Measurements from ENCODE around the gene GALNT1. TPM values are rescaled to one million over a fixed set of nuclear protein-coding genes. Genes with fewer than 3 reads are reported as not detected.
A peak's percentile ranks its signal among the peaks of the same experiment; 100 is the strongest.
"Not testable (repeated sequence)": the region's sequence is repeated elsewhere in the genome, so short reads cannot be mapped to it uniquely, and the experiment has no call there.

The GALNT1 gene
- total RNA-seq (44.8 TPM), polyA plus RNA-seq (24.6 TPM)
- long read RNA-seq, donor 1, result 0 reads
- long read RNA-seq, donor 2, partial matches to known transcripts, result 0 of 17 reads
- long read RNA-seq, donor 2, other reads (novel, unspliced or antisense), result 16 of 17 reads
- long read RNA-seq, donor 3, partial matches to known transcripts, result 5 of 12 reads
- long read RNA-seq, donor 3, other reads (novel, unspliced or antisense), result 7 of 12 reads
- long read RNA-seq, donor 4, partial matches to known transcripts, result 0 of 2 reads
- long read RNA-seq, donor 4, other reads (novel, unspliced or antisense), result 0 of 2 reads
- long read RNA-seq, donor 5, partial matches to known transcripts, result 0 of 11 reads
- long read RNA-seq, donor 5, other reads (novel, unspliced or antisense), result 10 of 11 reads
- long read RNA-seq, donor 6, partial matches to known transcripts, result 0 of 2 reads
- long read RNA-seq, donor 6, other reads (novel, unspliced or antisense), result 0 of 2 reads
- long read RNA-seq, donor 7, partial matches to known transcripts, result 6 of 11 reads
- long read RNA-seq, donor 7, other reads (novel, unspliced or antisense), result 5 of 11 reads
- long read RNA-seq, donor 8, result 0 reads
- long read RNA-seq, donor 9, result 0 reads
- long read RNA-seq, donor 10, partial matches to known transcripts, result 0 of 1 reads
- long read RNA-seq, donor 10, other reads (novel, unspliced or antisense), result 0 of 1 reads

- no peak for DNase-seq (ENCODE audit: low read depth in 6 of 9, low spot score in 9 of 9)
- H3K27ac ChIP-seq (ENCODE audit: low read depth in 1 of 2, low read length in 1 of 2), result peak within 1 kb of the TSS; percentile 34 to 87
- H3K9me3 ChIP-seq (ENCODE audit: control insufficient read depth in 2 of 2, insufficient read depth in 1 of 2, low read length in 1 of 2), result peaks cover 0 to 5% of the 10 kb centered on the region in 2 donors
- WGBS, result under 1% methylated on average over 45 of the region's 74 CpGs
- no peaks in the 10 kb centered on the region for H3K36me3 ChIP-seq (ENCODE audit: control insufficient read depth in 2 of 2, insufficient read depth in 2 of 2, low read length in 1 of 2)
- H3K27me3 ChIP-seq (ENCODE audit: control insufficient read depth in 2 of 2, insufficient read depth in 1 of 2, low read length in 1 of 2), result no peaks in the 10 kb centered on the region
- H3K4me1 ChIP-seq (ENCODE audit: control insufficient read depth in 2 of 2, insufficient read depth in 2 of 2, low read length in 2 of 2), result peaks cover 5 to 9% of the 10 kb centered on the region in 2 donors
- H3K4me3 ChIP-seq (ENCODE audit: low read length in 2 of 2), result peak within 1 kb of the TSS; percentile 53 to 79
Observed at GRCh38 chr18:35581546-35581897, at the start of gene GALNT1. TSS of gene GALNT1 (plus strand) at chr18:35581740. CDS start at chr18:35654663, 72,923 bp downstream.

- no peaks in the 10 kb centered on the region for H3K9me3 ChIP-seq (ENCODE audit: control insufficient read depth in 2 of 2, insufficient read depth in 1 of 2, low read length in 1 of 2)
- 100% methylated on average over 2 of the region's 2 CpGs for WGBS
- H3K4me3 ChIP-seq (ENCODE audit: low read length in 2 of 2), result no peak overlapping the region
- H3K4me1 ChIP-seq (ENCODE audit: control insufficient read depth in 2 of 2, insufficient read depth in 2 of 2, low read length in 2 of 2), result no peaks in the 10 kb centered on the region
- no peak overlapping the region for H3K27ac ChIP-seq (ENCODE audit: low read depth in 1 of 2, low read length in 1 of 2)
- no peak for DNase-seq (ENCODE audit: low read depth in 6 of 9, low spot score in 9 of 9)
- no peaks in the 10 kb centered on the region for H3K36me3 ChIP-seq (ENCODE audit: control insufficient read depth in 2 of 2, insufficient read depth in 2 of 2, low read length in 1 of 2)
- H3K27me3 ChIP-seq (ENCODE audit: control insufficient read depth in 2 of 2, insufficient read depth in 1 of 2, low read length in 1 of 2), result no peaks in the 10 kb centered on the region
Observed at GRCh38 chr18:35533916-35534405, 47.6 kb upstream of the GALNT1 start.

- H3K36me3 ChIP-seq (ENCODE audit: control insufficient read depth in 2 of 2, insufficient read depth in 2 of 2, low read length in 1 of 2), result no peaks in the 10 kb centered on the region
- H3K27ac ChIP-seq (ENCODE audit: low read depth in 1 of 2, low read length in 1 of 2), result no peak overlapping the region
- DNase-seq (ENCODE audit: low read depth in 6 of 9, low spot score in 9 of 9), result no peak
- H3K4me3 ChIP-seq (ENCODE audit: low read length in 2 of 2), result no peak overlapping the region
- H3K9me3 ChIP-seq (ENCODE audit: control insufficient read depth in 2 of 2, insufficient read depth in 1 of 2, low read length in 1 of 2), result no peaks in the 10 kb centered on the region
- 100% methylated on average over 1 of the region's 1 CpG for WGBS
- H3K4me1 ChIP-seq (ENCODE audit: control insufficient read depth in 2 of 2, insufficient read depth in 2 of 2, low read length in 2 of 2), result no peaks in the 10 kb centered on the region
- no peaks in the 10 kb centered on the region for H3K27me3 ChIP-seq (ENCODE audit: control insufficient read depth in 2 of 2, insufficient read depth in 1 of 2, low read length in 1 of 2)
Observed at GRCh38 chr18:35535297-35535696, 46.2 kb upstream of the GALNT1 start.

- no peak for DNase-seq (ENCODE audit: low read depth in 6 of 9, low spot score in 9 of 9)
- Histone ChIP-seq H3K36me3 (ENCODE audit: control insufficient read depth in 2 of 2, insufficient read depth in 2 of 2, low read length in 1 of 2) (no peaks in the 10 kb centered on the region), H3K27me3 (ENCODE audit: control insufficient read depth in 2 of 2, insufficient read depth in 1 of 2, low read length in 1 of 2) (no peaks in the 10 kb centered on the region), H3K27ac (ENCODE audit: low read depth in 1 of 2, low read length in 1 of 2) (no peak overlapping the region), H3K4me3 (ENCODE audit: low read length in 2 of 2) (no peak overlapping the region), H3K9me3 (ENCODE audit: control insufficient read depth in 2 of 2, insufficient read depth in 1 of 2, low read length in 1 of 2) (no peaks in the 10 kb centered on the region), H3K4me1 (ENCODE audit: control insufficient read depth in 2 of 2, insufficient read depth in 2 of 2, low read length in 2 of 2) (no peaks in the 10 kb centered on the region)
Observed at GRCh38 chr18:35542356-35542755, 39.2 kb upstream of the GALNT1 start.

- Histone ChIP-seq H3K27ac (ENCODE audit: low read depth in 1 of 2, low read length in 1 of 2) (no peak overlapping the region), H3K27me3 (ENCODE audit: control insufficient read depth in 2 of 2, insufficient read depth in 1 of 2, low read length in 1 of 2) (no peaks in the 10 kb centered on the region), H3K36me3 (ENCODE audit: control insufficient read depth in 2 of 2, insufficient read depth in 2 of 2, low read length in 1 of 2) (no peaks in the 10 kb centered on the region), H3K9me3 (ENCODE audit: control insufficient read depth in 2 of 2, insufficient read depth in 1 of 2, low read length in 1 of 2) (no peaks in the 10 kb centered on the region), H3K4me3 (ENCODE audit: low read length in 2 of 2) (no peak overlapping the region), H3K4me1 (ENCODE audit: control insufficient read depth in 2 of 2, insufficient read depth in 2 of 2, low read length in 2 of 2) (no peaks in the 10 kb centered on the region)
- WGBS, result 92% methylated on average over 2 of the region's 2 CpGs
- DNase-seq (ENCODE audit: low read depth in 6 of 9, low spot score in 9 of 9), result no peak
Observed at GRCh38 chr18:35547008-35547605, 34.4 kb upstream of the GALNT1 start.

GRCh38 chr18:35549564-35549963, 32.0 kb upstream of the GALNT1 start:
- DNase-seq (ENCODE audit: low read depth in 6 of 9, low spot score in 9 of 9), result no peak
- H3K4me1 ChIP-seq (ENCODE audit: control insufficient read depth in 2 of 2, insufficient read depth in 2 of 2, low read length in 2 of 2), result no peaks in the 10 kb centered on the region
- no peaks in the 10 kb centered on the region for H3K27me3 ChIP-seq (ENCODE audit: control insufficient read depth in 2 of 2, insufficient read depth in 1 of 2, low read length in 1 of 2)
- no peak overlapping the region for H3K4me3 ChIP-seq (ENCODE audit: low read length in 2 of 2)
- H3K27ac ChIP-seq (ENCODE audit: low read depth in 1 of 2, low read length in 1 of 2), result no peak overlapping the region
- no peaks in the 10 kb centered on the region for H3K36me3 ChIP-seq (ENCODE audit: control insufficient read depth in 2 of 2, insufficient read depth in 2 of 2, low read length in 1 of 2)
- no peaks in the 10 kb centered on the region for H3K9me3 ChIP-seq (ENCODE audit: control insufficient read depth in 2 of 2, insufficient read depth in 1 of 2, low read length in 1 of 2)
- WGBS, result 96% methylated on average over 1 of the region's 1 CpG

GRCh38 chr18:35553300-35553699, 28.2 kb upstream of the GALNT1 start:
- Histone ChIP-seq H3K4me1 (ENCODE audit: control insufficient read depth in 2 of 2, insufficient read depth in 2 of 2, low read length in 2 of 2) (no peaks in the 10 kb centered on the region), H3K9me3 (ENCODE audit: control insufficient read depth in 2 of 2, insufficient read depth in 1 of 2, low read length in 1 of 2) (no peaks in the 10 kb centered on the region), H3K4me3 (ENCODE audit: low read length in 2 of 2) (no peak overlapping the region), H3K27me3 (ENCODE audit: control insufficient read depth in 2 of 2, insufficient read depth in 1 of 2, low read length in 1 of 2) (no peaks in the 10 kb centered on the region), H3K27ac (ENCODE audit: low read depth in 1 of 2, low read length in 1 of 2) (no peak overlapping the region), H3K36me3 (ENCODE audit: control insufficient read depth in 2 of 2, insufficient read depth in 2 of 2, low read length in 1 of 2) (no peaks in the 10 kb centered on the region)
- no peak for DNase-seq (ENCODE audit: low read depth in 6 of 9, low spot score in 9 of 9)
- 93% methylated on average over 2 of the region's 2 CpGs for WGBS

GRCh38 chr18:35555538-35555937, 26.0 kb upstream of the GALNT1 start:
- not testable (repeated sequence) for H3K36me3 ChIP-seq (ENCODE audit: control insufficient read depth in 2 of 2, insufficient read depth in 2 of 2, low read length in 1 of 2); H3K27ac ChIP-seq (ENCODE audit: low read depth in 1 of 2, low read length in 1 of 2); DNase-seq (ENCODE audit: low read depth in 6 of 9, low spot score in 9 of 9); H3K9me3 ChIP-seq (ENCODE audit: control insufficient read depth in 2 of 2, insufficient read depth in 1 of 2, low read length in 1 of 2); H3K4me1 ChIP-seq (ENCODE audit: control insufficient read depth in 2 of 2, insufficient read depth in 2 of 2, low read length in 2 of 2); H3K4me3 ChIP-seq (ENCODE audit: low read length in 2 of 2); H3K27me3 ChIP-seq (ENCODE audit: control insufficient read depth in 2 of 2, insufficient read depth in 1 of 2, low read length in 1 of 2)
- 97% methylated on average over 5 of the region's 5 CpGs for WGBS

- no peaks in the 10 kb centered on the region for H3K9me3 ChIP-seq (ENCODE audit: control insufficient read depth in 2 of 2, insufficient read depth in 1 of 2, low read length in 1 of 2)
- H3K36me3 ChIP-seq (ENCODE audit: control insufficient read depth in 2 of 2, insufficient read depth in 2 of 2, low read length in 1 of 2), result no peaks in the 10 kb centered on the region
- no peak overlapping the region for H3K4me3 ChIP-seq (ENCODE audit: low read length in 2 of 2)
- no peak overlapping the region for H3K27ac ChIP-seq (ENCODE audit: low read depth in 1 of 2, low read length in 1 of 2)
- H3K4me1 ChIP-seq (ENCODE audit: control insufficient read depth in 2 of 2, insufficient read depth in 2 of 2, low read length in 2 of 2), result no peaks in the 10 kb centered on the region
- H3K27me3 ChIP-seq (ENCODE audit: control insufficient read depth in 2 of 2, insufficient read depth in 1 of 2, low read length in 1 of 2), result no peaks in the 10 kb centered on the region
- no peak for DNase-seq (ENCODE audit: low read depth in 6 of 9, low spot score in 9 of 9)
Observed at GRCh38 chr18:35559867-35560266, 21.7 kb upstream of the GALNT1 start.
